SKM-1 (cell line): ENCODE results near the gene CGGBP1.

Experiments used
- DNase-seq: peaks from one replicate; lab custom pipeline; 2025; ENCODE audit not compliant: unreplicated experiment; lab: John Stamatoyannopoulos, UW

Gene CGGBP1

DNA sequence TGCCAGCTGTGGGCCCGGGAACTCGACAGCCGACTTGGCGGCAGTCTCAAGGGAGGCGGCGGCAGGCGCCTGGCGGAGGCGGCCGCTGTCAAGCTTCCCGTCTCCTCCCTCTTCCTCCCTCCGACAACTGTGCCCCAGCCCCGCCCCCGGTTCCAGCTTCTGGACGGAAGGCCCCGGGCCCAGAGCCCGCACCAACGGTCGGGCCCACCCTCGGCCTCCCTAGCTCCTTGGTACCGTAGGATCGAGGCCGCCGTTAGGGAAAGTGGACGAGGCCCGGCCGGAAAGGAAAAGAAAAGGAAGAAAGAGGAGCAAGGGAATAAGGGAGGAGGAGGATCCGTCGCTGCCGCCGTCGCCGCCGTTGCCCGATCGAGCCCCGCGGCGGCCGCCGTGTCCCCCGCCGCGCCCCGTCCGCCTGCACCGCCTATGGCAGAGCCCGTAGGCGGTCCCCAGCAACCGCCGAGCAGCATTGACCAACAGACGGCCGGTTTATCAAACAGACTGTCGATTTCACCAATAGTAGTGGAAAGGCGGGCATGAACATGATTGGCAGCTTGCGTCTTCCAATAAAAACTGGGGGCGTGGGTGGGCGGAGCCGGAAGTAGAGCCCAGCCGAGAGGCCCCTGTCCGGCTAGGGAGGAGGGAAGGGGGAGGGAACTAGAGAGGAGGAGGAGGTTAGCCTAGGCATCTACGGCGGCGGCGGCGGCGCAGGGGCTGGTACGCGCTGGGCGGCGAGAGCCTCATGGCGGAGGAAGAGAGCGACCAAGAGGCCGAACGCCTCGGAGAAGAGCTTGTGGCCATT lies at the start of gene CGGBP1, which contains the start of gene ZNF654:
CGGBP1 (minus strand) TSS at position 425 of the 799 bp plus-strand sequence. CDS start 3,029 bp downstream, outside the sequence.
ZNF654 (plus strand) TSS at position 675 of the 799 bp plus-strand sequence; CDS start at position 740, 65 bp downstream.
- DNase-seq = peak; percentile 98

- no peak for DNase-seq
Observed at GRCh38 chr3:88105325-88105724, 46.5 kb upstream of the CGGBP1 start.

DNA sequence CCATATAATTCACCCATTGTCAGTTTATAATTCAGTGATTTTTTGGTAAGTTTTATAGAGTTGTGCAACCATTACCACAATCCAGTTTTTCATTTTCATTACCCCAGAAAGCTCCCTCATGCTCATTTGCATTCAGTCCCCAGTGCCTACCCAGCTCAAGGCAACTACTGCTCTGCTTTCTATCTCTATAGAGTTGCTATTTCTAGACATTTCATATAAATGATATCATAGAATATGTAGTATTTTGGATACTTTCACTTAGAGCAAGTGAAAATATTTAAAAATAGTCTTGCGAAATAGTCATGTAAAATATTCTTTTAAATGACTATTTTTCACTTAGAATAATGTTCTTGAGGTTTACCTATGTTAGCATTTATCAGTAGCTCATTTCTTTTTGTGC lies 42.3 kb upstream of the CGGBP1 start:
- no peak for DNase-seq

DNA sequence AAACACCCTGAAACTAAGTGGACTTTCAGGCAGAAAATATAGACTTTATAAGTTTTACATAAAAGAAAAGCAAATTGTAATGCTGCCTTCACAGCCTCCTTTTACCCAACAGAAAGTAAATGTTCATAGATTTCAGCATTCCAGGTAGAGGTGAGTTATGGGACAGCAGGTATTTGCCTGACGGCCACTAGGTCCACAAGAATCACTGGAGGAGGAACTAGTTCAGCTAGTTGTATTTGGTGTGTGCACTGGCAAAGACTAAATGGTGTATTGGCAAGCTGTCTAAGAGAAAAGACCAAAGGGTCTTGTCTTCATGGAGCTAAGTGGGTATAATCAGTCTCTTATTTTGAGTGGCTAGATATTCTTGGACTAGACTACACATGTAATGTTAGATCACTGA lies 34.5 kb upstream of the CGGBP1 start:
- no peak for DNase-seq

DNA sequence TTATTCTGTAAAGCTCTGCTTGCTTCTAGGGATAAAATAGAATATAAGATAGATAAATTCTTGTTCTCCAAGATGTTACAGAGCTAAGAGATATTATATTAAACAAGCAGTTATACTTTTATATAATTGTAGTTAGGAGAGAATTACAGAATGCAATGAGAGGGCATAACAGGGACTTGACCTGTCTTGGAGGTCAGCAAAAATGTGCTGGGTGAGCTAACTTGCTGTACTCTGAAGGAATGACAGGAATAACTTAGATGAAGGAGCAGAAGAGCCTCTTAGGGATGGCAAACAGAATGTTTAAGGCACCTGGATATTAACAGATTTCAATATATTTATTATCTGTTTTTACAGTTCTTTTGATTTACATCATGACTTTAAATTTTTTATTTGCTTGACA lies 33.5 kb upstream of the CGGBP1 start:
- no peak for DNase-seq

DNA sequence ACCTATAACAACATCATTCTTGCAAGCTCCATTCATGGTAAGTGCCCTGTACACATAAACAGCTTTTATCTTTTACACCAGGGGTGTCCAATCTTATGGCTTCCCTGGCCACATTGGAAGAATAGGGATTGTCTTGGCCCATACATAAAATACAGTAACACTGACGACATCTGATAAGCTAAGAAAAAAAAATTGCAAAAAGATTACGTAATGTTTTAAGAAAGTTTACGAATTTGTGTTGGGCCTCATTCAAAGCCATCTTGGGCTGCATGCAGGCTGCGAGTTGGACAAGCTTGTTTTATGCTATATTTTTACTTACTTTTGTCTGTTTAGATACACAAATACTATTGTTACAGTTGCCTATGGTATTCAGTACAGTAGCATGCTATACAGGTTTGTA lies 31.9 kb upstream of the CGGBP1 start:
- DNase-seq = no peak

GRCh38 chr3:88084097-88084501 lies 25.3 kb upstream of the CGGBP1 start:
- no peak for DNase-seq

GRCh38 chr3:88082854-88083253 lies 24.0 kb upstream of the CGGBP1 start:
- DNase-seq = no peak

DNA sequence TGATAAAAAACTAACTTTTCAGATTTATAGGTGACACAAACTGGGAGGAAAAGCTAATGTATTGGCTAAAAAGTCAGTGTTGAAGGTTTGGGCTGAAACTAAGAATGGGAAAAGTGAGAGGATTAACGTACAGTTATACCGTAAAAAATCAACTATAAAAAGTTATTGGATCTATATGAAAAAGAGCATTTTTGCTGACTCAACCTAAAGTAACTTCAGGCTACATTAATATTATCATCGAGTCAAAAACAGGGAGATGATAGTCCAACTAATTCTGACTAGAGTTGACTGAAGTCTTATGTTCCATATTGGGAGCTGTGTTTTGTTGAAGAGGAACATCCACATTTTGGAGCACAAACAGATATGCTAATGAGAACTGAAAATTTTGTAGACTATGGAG lies 20.1 kb upstream of the CGGBP1 start:
- no peak for DNase-seq

DNA sequence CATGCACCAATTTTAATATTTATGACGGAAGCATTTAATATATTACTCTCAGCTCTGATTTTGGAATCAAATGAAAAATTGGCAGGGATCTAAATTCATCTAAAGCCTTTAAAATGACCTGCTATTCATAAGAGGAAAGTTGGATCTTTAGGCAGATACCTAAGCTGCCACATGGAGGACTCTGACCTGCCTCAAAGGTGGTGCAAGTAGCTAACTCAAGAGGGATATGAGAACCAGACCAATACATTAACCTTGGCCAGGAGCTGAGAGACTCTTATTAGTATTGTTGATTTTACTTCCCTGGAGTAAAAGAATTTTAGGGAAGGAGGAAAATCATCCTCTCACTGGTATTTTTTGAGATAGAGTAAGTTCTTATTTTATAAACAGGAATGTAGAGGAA lies 17.9 kb upstream of the CGGBP1 start:
- no peak for DNase-seq

GRCh38 chr3:88075497-88075896 lies 16.7 kb upstream of the CGGBP1 start:
- no peak for DNase-seq

DNA sequence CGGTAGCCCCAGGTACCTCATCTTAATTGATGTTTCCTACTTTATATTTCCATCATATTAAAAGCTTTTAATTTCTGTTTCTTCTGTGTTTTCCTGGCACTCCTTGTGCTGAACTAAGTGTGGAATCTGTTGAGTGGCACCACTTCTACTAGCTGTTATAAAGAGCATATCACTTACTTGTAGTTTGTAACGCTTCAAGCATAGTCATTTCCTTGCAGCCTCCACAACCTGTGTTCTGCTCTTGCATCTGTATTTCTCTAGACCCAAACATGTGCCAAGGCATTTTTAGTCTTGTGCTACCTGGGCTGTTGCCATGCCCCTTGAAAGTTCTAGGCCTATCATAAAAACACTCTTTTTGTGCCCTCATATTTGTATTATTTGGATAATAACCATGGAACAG lies 16.3 kb upstream of the CGGBP1 start:
- DNase-seq = no peak

- DNase-seq = no peak
Observed at GRCh38 chr3:88061746-88062145, 2.9 kb upstream of the CGGBP1 start.

GRCh38 chr3:88059380-88060170 lies 770 bp upstream of the CGGBP1 start:
- no peak for DNase-seq

DNA sequence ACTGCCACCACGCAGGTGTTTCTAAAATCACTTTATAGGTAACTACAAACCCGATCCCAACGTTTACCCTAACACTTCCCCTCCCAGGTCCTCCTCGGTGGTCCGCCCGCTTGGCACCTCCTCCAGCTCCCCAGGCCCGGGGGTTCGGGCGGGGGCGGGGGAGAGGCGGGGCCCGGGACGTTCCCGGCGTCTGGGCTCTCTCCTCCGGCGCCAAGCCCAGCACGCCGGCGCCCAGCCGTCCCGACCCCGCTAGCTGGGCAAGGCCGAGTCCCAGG lies 562 bp downstream of the CGGBP1 start:
- no peak for DNase-seq

DNA sequence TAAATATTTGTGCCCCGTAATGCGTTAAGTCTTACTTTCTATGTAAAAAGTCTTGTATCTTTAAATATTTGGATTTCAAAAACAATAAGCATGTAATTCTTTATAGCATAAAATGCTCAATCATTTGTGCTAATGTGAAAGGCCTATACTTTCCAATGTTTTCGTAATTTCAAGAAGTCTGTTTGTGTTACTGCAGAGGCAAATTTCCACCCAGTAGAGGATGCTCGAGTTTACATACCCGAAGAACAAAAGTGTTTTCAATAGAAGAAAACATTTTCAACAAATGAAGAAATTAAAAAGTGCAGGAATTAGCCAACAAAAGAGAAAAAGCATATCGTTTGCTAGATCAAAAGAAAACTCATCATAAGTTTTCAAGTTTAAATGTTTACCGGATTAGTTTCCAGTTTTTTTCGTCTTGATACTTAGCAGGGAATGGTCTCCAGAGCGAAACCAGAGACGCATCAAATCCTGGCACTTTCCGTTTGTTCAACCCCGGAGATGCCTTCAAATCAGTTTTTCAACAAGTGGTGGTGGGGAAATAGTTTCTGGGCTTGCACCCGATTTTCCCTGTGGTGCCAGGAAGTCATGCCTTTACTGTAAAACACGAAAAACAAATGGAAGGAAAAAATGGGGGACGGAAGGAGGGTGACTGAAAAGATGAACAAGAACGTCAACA lies 1.0 kb downstream of the CGGBP1 start:
- DNase-seq = no peak

GRCh38 chr3:88046766-88047165 lies 12.0 kb downstream of the CGGBP1 start:
- no peak for DNase-seq

DNA sequence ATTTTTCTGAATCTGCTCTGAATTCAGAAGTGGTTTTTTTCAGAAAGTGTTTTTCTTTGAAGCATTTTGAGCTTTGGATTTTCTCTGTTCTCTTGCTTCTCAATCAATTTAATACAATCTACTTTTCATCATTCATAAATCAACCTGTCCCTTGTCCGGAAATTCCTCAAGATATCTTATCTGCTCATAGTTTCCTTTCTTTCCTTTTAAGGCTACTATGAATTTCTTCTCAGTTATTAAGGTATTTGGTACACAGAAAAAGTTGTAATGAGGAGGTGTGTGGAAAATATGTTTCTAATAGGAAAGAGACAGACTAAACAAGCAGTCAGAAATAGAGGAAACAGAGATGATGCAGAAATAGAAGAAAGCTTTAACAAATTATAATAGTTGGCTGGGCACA lies 14.4 kb downstream of the CGGBP1 start:
- DNase-seq = no peak

GRCh38 chr3:88041005-88041404 lies 17.8 kb downstream of the CGGBP1 start:
- DNase-seq = no peak

DNA sequence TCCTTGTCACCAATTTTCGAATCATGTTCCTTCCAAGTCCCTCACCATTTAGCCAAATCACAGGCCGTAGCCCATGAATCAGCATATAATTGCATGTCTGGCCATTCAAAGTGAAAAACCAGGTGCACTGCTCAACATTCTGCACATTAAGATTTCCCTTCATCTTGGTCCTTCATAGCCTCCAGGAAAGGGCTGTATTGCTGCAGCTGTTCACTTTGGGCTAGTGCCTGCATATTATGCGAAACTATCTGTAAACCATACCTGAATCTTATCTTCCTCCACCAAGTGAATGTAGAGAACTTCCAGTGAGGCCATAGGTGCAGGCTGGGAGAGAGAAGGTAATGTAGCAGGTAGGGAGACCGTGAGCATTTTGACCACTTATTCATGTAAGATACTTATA lies 18.3 kb downstream of the CGGBP1 start:
- DNase-seq = no peak

DNA sequence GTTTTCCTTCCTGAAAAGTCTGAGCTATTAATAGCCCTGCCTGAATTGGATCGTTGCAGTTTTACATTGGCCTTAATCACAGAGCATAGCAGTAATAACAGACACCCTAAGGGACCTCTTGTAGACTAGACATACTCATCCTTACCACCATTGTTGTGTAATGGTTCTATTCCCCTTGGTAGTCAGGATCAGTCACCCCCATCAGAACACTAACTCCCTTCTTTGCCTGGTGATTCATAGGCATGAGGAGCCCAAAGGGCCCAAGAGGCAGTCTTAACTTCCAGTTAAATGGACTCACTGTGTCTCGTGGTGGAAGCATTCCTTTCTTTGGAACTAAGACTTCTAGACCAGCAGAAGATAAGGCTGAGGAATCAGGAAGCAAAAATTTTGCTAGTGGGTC lies 20.2 kb downstream of the CGGBP1 start:
- DNase-seq = no peak

GRCh38 chr3:88036221-88036620 lies 22.6 kb downstream of the CGGBP1 start:
- no peak for DNase-seq
